Measurements from ENCODE around the gene SPTBN1. TPM values are rescaled to one million over a fixed set of nuclear protein-coding genes. Genes with fewer than 3 reads are reported as not detected.

The SPTBN1 gene
- total and polyA plus RNA-seq, 8 donors, result 28.7 to 475 (median 193) TPM

DNA sequence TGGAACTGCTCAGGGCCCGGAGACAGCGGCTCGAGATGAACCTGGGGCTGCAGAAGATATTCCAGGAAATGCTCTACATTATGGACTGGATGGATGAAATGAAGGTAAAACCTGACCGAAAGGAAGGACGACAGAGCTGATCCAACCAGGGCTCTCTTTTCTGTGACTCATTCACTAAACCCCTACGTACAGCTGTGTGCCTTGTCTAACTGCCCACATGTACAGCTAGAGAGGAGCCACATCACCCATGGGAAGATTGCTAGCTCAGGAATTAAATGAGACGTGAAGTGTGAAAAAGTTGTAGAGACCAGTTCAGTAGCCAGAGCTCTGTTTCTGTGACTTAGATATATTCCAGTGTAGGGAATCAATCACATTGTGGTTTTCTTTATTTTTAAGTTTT, 170.0 kb downstream of the SPTBN1 start:
- 88 to 93% (median 90%) methylated on average over 7 of the region's 7 CpGs for WGBS, 5 donors
- Histone ChIP-seq H3K4me1 (peaks cover 9 to 27% (median 24%) of the 10 kb centered on the region in 4 donors), H3K27ac (peak overlapping the region in 2 of 5 donors; percentile 33 to 68), H3K27me3 (no peaks in the 10 kb centered on the region), H3K36me3 (peaks cover 91 to 100% (median 100%) of the 10 kb centered on the region in 4 donors), H3K9me3 (no peaks in the 10 kb centered on the region), H3K4me3 (no peak overlapping the region)
- no peak for TF ChIP-seq POLR2A (IDR thresholded peaks at IDR 0.05)
- TF ChIP-seq, protein P1, sequence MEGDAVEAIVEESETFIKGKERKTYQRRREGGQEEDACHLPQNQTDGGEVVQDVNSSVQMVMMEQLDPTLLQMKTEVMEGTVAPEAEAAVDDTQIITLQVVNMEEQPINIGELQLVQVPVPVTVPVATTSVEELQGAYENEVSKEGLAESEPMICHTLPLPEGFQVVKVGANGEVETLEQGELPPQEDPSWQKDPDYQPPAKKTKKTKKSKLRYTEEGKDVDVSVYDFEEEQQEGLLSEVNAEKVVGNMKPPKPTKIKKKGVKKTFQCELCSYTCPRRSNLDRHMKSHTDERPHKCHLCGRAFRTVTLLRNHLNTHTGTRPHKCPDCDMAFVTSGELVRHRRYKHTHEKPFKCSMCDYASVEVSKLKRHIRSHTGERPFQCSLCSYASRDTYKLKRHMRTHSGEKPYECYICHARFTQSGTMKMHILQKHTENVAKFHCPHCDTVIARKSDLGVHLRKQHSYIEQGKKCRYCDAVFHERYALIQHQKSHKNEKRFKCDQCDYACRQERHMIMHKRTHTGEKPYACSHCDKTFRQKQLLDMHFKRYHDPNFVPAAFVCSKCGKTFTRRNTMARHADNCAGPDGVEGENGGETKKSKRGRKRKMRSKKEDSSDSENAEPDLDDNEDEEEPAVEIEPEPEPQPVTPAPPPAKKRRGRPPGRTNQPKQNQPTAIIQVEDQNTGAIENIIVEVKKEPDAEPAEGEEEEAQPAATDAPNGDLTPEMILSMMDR (IDR thresholded peaks at IDR 0.05), result no peak
- TF ChIP-seq POLR2AphosphoS5 (IDR thresholded peaks at IDR 0.05), result no peak
- no peak for TF ChIP-seq EP300 (IDR thresholded peaks at IDR 0.05)
- no peak for DNase-seq
- intact Hi-C loops (cut with DNase I; ENCODE audit: low total_unique reads), result no loop called here

DNA sequence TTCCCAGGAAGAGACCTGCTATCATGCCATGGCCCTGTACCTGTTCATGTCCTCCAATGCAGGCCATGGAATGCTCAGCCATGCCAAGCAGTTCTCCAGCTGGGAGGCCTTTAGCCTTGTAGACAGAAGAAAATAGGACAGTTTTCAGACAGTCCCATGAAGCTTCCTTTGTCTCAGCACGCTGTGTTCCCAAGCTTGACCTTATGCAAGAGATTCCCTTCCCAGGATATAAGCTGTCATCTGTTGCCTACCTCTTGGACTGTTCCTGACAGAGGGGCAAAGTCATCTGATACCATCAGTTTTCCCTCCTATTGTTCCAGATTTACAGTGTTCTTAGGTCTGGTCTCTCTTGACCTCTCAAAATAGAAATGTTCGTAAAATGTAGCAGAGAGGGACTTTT, 170.8 kb downstream of the SPTBN1 start:
- H3K27me3 ChIP-seq, result no peaks in the 10 kb centered on the region
- no peak overlapping the region for H3K4me3 ChIP-seq
- H3K36me3 ChIP-seq, result peaks cover 91 to 100% (median 100%) of the 10 kb centered on the region in 4 donors
- peak overlapping the region in 2 of 5 donors; percentile 25 to 33 for H3K27ac ChIP-seq
- peaks cover 9 to 32% (median 27%) of the 10 kb centered on the region in 4 donors for H3K4me1 ChIP-seq
- DNase-seq, result no peak
- no peaks in the 10 kb centered on the region for H3K9me3 ChIP-seq
- TF ChIP-seq POLR2A (IDR thresholded peaks at IDR 0.05) (no peak), EP300 (IDR thresholded peaks at IDR 0.05) (no peak), POLR2AphosphoS5 (IDR thresholded peaks at IDR 0.05) (no peak)
- TF ChIP-seq, protein P1 (IDR thresholded peaks at IDR 0.05), result no peak
- WGBS, 5 donors, result 89 to 98% (median 92%) methylated on average over 2 of the region's 2 CpGs
- intact Hi-C loops (cut with DNase I; ENCODE audit: low total_unique reads), result no loop called here

DNA sequence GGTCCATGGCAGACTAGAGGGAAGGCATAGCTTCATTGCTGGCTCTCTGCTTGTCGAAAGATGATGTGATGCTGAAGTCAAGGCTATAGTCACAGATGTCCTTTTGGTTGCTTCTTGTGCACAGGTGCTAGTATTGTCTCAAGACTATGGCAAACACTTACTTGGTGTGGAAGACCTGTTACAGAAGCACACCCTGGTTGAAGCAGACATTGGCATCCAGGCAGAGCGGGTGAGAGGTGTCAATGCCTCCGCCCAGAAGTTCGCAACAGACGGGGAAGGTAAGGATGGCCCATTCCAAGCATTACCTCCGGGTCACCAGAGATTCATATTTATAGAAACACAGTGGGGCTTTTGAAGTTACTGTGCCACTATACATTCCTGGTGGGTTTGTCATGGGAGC, 171.8 kb downstream of the SPTBN1 start:
- H3K27ac ChIP-seq, result no peak overlapping the region
- H3K36me3 ChIP-seq, result peaks cover 88 to 100% (median 100%) of the 10 kb centered on the region in 4 donors
- no peaks in the 10 kb centered on the region for H3K9me3 ChIP-seq
- intact Hi-C loops (cut with DNase I; ENCODE audit: low total_unique reads), result no loop called here
- no peak for DNase-seq
- 92 to 99% (median 97%) methylated on average over 6 of the region's 6 CpGs for WGBS, 5 donors
- H3K27me3 ChIP-seq, result no peaks in the 10 kb centered on the region
- TF ChIP-seq POLR2A (IDR thresholded peaks at IDR 0.05) (no peak), EP300 (IDR thresholded peaks at IDR 0.05) (no peak), POLR2AphosphoS5 (IDR thresholded peaks at IDR 0.05) (no peak)
- TF ChIP-seq, protein P1 (IDR thresholded peaks at IDR 0.05), result no peak
- H3K4me1 ChIP-seq, result peaks cover 9 to 42% (median 30%) of the 10 kb centered on the region in 4 donors
- no peak overlapping the region for H3K4me3 ChIP-seq

DNA sequence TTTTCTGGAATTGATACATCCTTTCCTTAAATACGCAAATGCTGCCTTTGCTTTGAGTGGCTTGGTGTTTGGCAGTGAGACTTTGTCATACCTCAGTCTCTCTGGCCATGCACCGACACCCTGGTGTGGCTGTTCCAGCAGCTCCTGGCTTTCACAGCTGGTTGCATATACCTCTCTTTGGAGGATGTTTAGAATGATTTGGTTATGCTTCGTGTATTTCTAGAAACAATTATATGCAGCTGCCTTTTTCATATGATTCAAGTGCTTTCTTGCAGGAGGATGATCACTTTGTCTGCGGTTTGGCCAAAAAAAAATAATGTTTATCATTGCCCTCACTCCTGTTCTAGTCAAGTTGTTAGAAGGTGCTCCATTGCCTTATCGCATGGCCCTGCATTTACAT, 172.3 kb downstream of the SPTBN1 start:
- intact Hi-C loops (cut with DNase I; ENCODE audit: low total_unique reads), result no loop called here
- H3K27ac ChIP-seq, result no peak overlapping the region
- no peak for TF ChIP-seq POLR2A (IDR thresholded peaks at IDR 0.05)
- TF ChIP-seq EP300 (IDR thresholded peaks at IDR 0.05), result no peak
- no peak for TF ChIP-seq POLR2AphosphoS5 (IDR thresholded peaks at IDR 0.05)
- TF ChIP-seq, protein P1 (IDR thresholded peaks at IDR 0.05), result no peak

More for the DNA sequence above, 172.3 kb downstream of the SPTBN1 start:
- H3K27me3 ChIP-seq, result no peaks in the 10 kb centered on the region
- peaks cover 9 to 45% (median 35%) of the 10 kb centered on the region in 4 donors for H3K4me1 ChIP-seq
- H3K9me3 ChIP-seq, result no peaks in the 10 kb centered on the region
- H3K4me3 ChIP-seq, result no peak overlapping the region
- no peak for DNase-seq
- 76 to 93% (median 91%) methylated on average over 5 of the region's 5 CpGs for WGBS, 5 donors
- H3K36me3 ChIP-seq, result peaks cover 87 to 100% (median 100%) of the 10 kb centered on the region in 4 donors

Measured in stomach (tissue), 9 donors.